ENCODE results near the gene LRRK2. TPM values are rescaled to one million over a fixed set of nuclear protein-coding genes. Genes with fewer than 3 reads are reported as not detected.

The LRRK2 gene
- total RNA-seq, 1 donor from 2014 or later = 0.35 TPM

- DNase-seq (ENCODE audit: low spot score) = no peak
- no peaks in the 10 kb centered on the region for H3K36me3 Mint-ChIP-seq (ENCODE audit: low read depth)
- H3K9me3 Mint-ChIP-seq (ENCODE audit: low read depth) = peaks cover 6% of the 10 kb centered on the region
- H3K4me3 Mint-ChIP-seq (ENCODE audit: unreplicated experiment) = no peak overlapping the region
- TF ChIP-seq CTCF (IDR thresholded peaks at IDR 0.05) = no peak
- H3K4me1 Mint-ChIP-seq (ENCODE audit: low read depth) = no peaks in the 10 kb centered on the region
- no peak overlapping the region for H3K27ac Mint-ChIP-seq (ENCODE audit: unreplicated experiment)
- peaks cover 18% of the 10 kb centered on the region for H3K27me3 Mint-ChIP-seq (ENCODE audit: low read depth)
Measured at GRCh38 chr12:40215982-40216381, 8.8 kb upstream of the LRRK2 start.

DNA sequence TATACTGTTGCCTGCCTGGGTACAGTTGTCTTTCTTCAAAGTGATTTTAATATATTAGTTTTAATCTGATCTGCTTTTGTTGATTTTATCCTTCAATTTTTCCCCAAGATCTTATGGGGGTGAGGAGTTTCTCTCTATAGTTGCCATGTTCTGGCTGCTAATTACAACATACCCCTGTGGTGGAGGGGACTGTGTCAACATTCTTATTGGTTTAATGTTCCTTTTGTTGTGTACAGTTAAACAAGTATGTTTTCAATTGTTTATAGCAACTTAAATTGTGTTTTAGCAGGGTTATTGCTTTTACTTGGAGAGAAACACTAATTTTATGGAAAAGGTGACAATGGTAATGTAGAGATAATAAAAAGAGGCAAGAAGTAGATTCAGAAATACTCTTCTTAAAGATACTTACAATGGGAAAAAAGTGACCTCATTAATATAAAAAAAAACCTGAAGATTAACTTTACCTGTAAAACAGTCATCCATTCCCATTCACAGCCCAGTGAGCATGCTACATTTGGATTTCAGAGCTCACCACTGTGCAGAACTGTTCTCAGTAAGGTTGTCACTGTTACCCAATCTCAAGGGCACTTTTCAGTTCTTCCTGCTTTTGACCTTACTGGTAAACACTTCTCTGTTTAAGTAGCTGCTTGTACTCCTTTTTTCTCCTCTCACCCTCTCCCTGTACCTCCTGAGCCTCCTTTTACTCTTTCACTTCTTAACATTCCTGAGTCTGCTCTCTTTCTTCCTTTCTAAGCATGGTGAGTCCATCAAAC is 8.1 kb upstream of the LRRK2 start:
- no peaks in the 10 kb centered on the region for H3K36me3 Mint-ChIP-seq (ENCODE audit: low read depth)
- H3K4me1 Mint-ChIP-seq (ENCODE audit: low read depth) = no peaks in the 10 kb centered on the region
- H3K4me3 Mint-ChIP-seq (ENCODE audit: unreplicated experiment) = no peak overlapping the region
- no peak for TF ChIP-seq CTCF (IDR thresholded peaks at IDR 0.05)
- peaks cover 6% of the 10 kb centered on the region for H3K9me3 Mint-ChIP-seq (ENCODE audit: low read depth)
- H3K27me3 Mint-ChIP-seq (ENCODE audit: low read depth) = peaks cover 18% of the 10 kb centered on the region
- no peak for DNase-seq (ENCODE audit: low spot score)
- no peak overlapping the region for H3K27ac Mint-ChIP-seq (ENCODE audit: unreplicated experiment)

DNA sequence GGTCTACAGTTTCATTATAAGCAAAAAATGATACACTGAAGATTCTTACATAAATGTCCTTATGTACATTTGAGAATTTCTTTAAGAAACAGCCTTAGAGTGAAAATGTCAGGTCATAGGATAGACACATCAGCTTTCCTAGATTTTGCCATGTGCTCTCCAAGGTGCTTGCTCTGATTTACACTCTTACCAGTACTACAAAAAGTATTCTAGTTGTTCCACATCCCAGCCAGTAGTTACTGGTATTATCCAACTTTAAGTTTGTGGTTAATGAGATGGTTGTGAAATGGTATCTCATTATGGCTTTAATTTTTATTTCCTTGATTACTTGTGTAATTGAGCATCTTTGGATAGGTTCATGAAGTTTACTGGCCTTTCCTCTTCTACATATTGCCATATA is 5.0 kb upstream of the LRRK2 start:
- Mint-ChIP-seq H3K36me3 (ENCODE audit: low read depth) (no peaks in the 10 kb centered on the region), H3K27me3 (ENCODE audit: low read depth) (peaks cover 32% of the 10 kb centered on the region), H3K4me3 (ENCODE audit: unreplicated experiment) (no peak overlapping the region), H3K27ac (ENCODE audit: unreplicated experiment) (no peak overlapping the region), H3K9me3 (ENCODE audit: low read depth) (no peaks in the 10 kb centered on the region), H3K4me1 (ENCODE audit: low read depth) (peaks cover 4% of the 10 kb centered on the region)
- no peak for DNase-seq (ENCODE audit: low spot score)
- TF ChIP-seq CTCF (IDR thresholded peaks at IDR 0.05) = no peak

- Mint-ChIP-seq H3K36me3 (ENCODE audit: low read depth) (no peaks in the 10 kb centered on the region), H3K9me3 (ENCODE audit: low read depth) (no peaks in the 10 kb centered on the region), H3K27me3 (ENCODE audit: low read depth) (peaks cover 34% of the 10 kb centered on the region), H3K4me3 (ENCODE audit: unreplicated experiment) (no peak overlapping the region), H3K4me1 (ENCODE audit: low read depth) (peaks cover 10% of the 10 kb centered on the region), H3K27ac (ENCODE audit: unreplicated experiment) (no peak overlapping the region)
- TF ChIP-seq CTCF (IDR thresholded peaks at IDR 0.05) = no peak
- DNase-seq (ENCODE audit: low spot score) = no peak
Measured at GRCh38 chr12:40222247-40222646, 2.5 kb upstream of the LRRK2 start.

- H3K27ac Mint-ChIP-seq (ENCODE audit: unreplicated experiment) = no peak overlapping the region
- peak overlapping the region; percentile 60 for H3K4me3 Mint-ChIP-seq (ENCODE audit: unreplicated experiment)
- TF ChIP-seq CTCF (IDR thresholded peaks at IDR 0.05) = no peak
- DNase-seq (ENCODE audit: low spot score) = no peak
- H3K27me3 Mint-ChIP-seq (ENCODE audit: low read depth) = peaks cover 33% of the 10 kb centered on the region
- H3K4me1 Mint-ChIP-seq (ENCODE audit: low read depth) = peaks cover 10% of the 10 kb centered on the region
- peaks cover 2% of the 10 kb centered on the region for H3K9me3 Mint-ChIP-seq (ENCODE audit: low read depth)
- no peaks in the 10 kb centered on the region for H3K36me3 Mint-ChIP-seq (ENCODE audit: low read depth)
Measured at GRCh38 chr12:40223646-40224045, 1.2 kb upstream of the LRRK2 start.
